GM18502 (cell line): Measurements from ENCODE around the gene KIF26B.

Experiments used
- ATAC-seq: cut with Tn5 transposase; IDR thresholded peaks from one replicate; pipeline ENCODE4 v1.9.1; 2021; ENCODE audit warnings: mild to moderate bottlenecking; ENCODE audit not compliant: unreplicated experiment, poor library complexity

Gene KIF26B

GRCh38 chr1:245530937-245531336 is 376.2 kb downstream of the KIF26B start:
- no peak for ATAC-seq

GRCh38 chr1:245537992-245538391 is 383.2 kb downstream of the KIF26B start:
- ATAC-seq = no peak

- ATAC-seq = no peak
Observed at GRCh38 chr1:245538671-245539070, 383.9 kb downstream of the KIF26B start.

GRCh38 chr1:245541369-245541768 is 386.6 kb downstream of the KIF26B start:
- no peak for ATAC-seq

GRCh38 chr1:245542365-245542764 is 387.6 kb downstream of the KIF26B start:
- no peak for ATAC-seq

- ATAC-seq = no peak
Observed at GRCh38 chr1:245544236-245544635, 389.5 kb downstream of the KIF26B start.

GRCh38 chr1:245546875-245547274 is 392.1 kb downstream of the KIF26B start:
- ATAC-seq = no peak

GRCh38 chr1:245549996-245550719 is 395.4 kb downstream of the KIF26B start:
- no peak for ATAC-seq

GRCh38 chr1:245550720-245551043 is 395.9 kb downstream of the KIF26B start:
- no peak for ATAC-seq

GRCh38 chr1:245551536-245551935 is 396.8 kb downstream of the KIF26B start:
- no peak for ATAC-seq

- no peak for ATAC-seq
Observed at GRCh38 chr1:245552331-245552730, 397.5 kb downstream of the KIF26B start.

GRCh38 chr1:245556057-245556456 is 401.3 kb downstream of the KIF26B start:
- ATAC-seq = no peak

- ATAC-seq = no peak
Observed at GRCh38 chr1:245558069-245558468, 403.3 kb downstream of the KIF26B start.

- ATAC-seq = no peak
Observed at GRCh38 chr1:245560316-245560859, 405.6 kb downstream of the KIF26B start.

GRCh38 chr1:245561665-245562234 is 407.0 kb downstream of the KIF26B start:
- ATAC-seq = no peak

GRCh38 chr1:245566134-245566533 is 411.3 kb downstream of the KIF26B start:
- ATAC-seq = no peak

GRCh38 chr1:245566952-245567351 is 412.2 kb downstream of the KIF26B start:
- ATAC-seq = no peak

GRCh38 chr1:245571815-245572294 is 417.1 kb downstream of the KIF26B start:
- ATAC-seq = no peak

- ATAC-seq = no peak
Observed at GRCh38 chr1:245572709-245573108, 417.9 kb downstream of the KIF26B start.

- ATAC-seq = no peak
Observed at GRCh38 chr1:245575710-245576109, 420.9 kb downstream of the KIF26B start.

- no peak for ATAC-seq
Observed at GRCh38 chr1:245576323-245576722, 421.5 kb downstream of the KIF26B start.
